Naive thymus-derived CD8-positive, alpha-beta T cell (primary cell): Measurements from ENCODE around the gene MUC2. TPM values are rescaled to one million over a fixed set of nuclear protein-coding genes. Genes with fewer than 3 reads are reported as not detected.
A peak's percentile ranks its signal among the peaks of the same experiment; 100 is the strongest.

ENCODE experiments used
- ATAC-seq, 2 donors: fragments of 150-1000 bp; cut with Tn5 transposase in 1 of 2; sonication (Bioruptor Pico), chemical (Tn5 transposase) in 1 of 2; 1 replicate in 1 of 2; 2 replicates in 1 of 2; pipeline ENCODE4 v1.10.0; 2021; ENCODE audit warnings: mild to moderate bottlenecking in 2 of 2, moderate library complexity in 2 of 2
- POLR2A ChIA-PET: fragments of 350-600 bp; sonication (Branson Sonifier 250); formaldehyde crosslinking; loops from one replicate; lab custom pipeline; 2021; ENCODE audit warnings: antibody characterized with exemption; lab: Charles Lee
- DNase-seq, 10 donors: peaks; one replicate each; pipeline versions ENCODE4 v3.0.0 to v3.0.0-alpha.2; 2020 to 2022
- H3K27ac Mint-ChIP-seq, 10 donors: one replicate each; pipeline ENCODE4 v1.8.0; 2020 to 2022; ENCODE audit warnings: mild to moderate bottlenecking in 10 of 10, mixed read lengths in 10 of 10, moderate library complexity in 4 of 10, inconsistent platforms in 1 of 10
- H3K27me3 Mint-ChIP-seq, 5 donors: one replicate each; pipeline ENCODE4 v1.8.0; 2021 to 2022; ENCODE audit warnings: mixed read lengths in 5 of 5
- H3K36me3 Mint-ChIP-seq, 3 donors: one replicate each; pipeline ENCODE4 v1.8.0; 2020 to 2022; ENCODE audit warnings: mixed read lengths in 3 of 3, mild to moderate bottlenecking in 2 of 3, inconsistent platforms in 1 of 3
- H3K4me1 Mint-ChIP-seq, 4 donors: one replicate each; pipeline ENCODE4 v1.8.0; 2021 to 2022; ENCODE audit warnings: mixed read lengths in 4 of 4
- H3K4me3 Mint-ChIP-seq, 10 donors: one replicate each; pipeline ENCODE4 v1.8.0; 2020 to 2022; ENCODE audit warnings: mild to moderate bottlenecking in 10 of 10, mixed read lengths in 10 of 10, moderate library complexity in 6 of 10, inconsistent platforms in 1 of 10
- H3K9me3 Mint-ChIP-seq, 9 donors: one replicate each; pipeline ENCODE4 v1.8.0; 2020 to 2022; ENCODE audit warnings: mixed read lengths in 9 of 9, mild to moderate bottlenecking in 3 of 9, inconsistent platforms in 1 of 9, moderate library complexity in 1 of 9
- polyA plus RNA-seq, 3 donors: library from polyadenylated mRNA; unstranded; fragments of 300-500 nt; fragmentation: Illumina TruSeq; gene quantifications; one replicate each; pipeline ENCODE4 v1.2.3, GENCODE V29; 2021
- total RNA-seq, 8 experiments: library from RNA in 2 of 8; stranded (reverse) in 2 of 8; gene quantifications; one replicate each; pipeline ENCODE4 v1.2.3 and lab custom pipeline; 2021 to 2026

Gene MUC2
- total and polyA plus RNA-seq, 5 experiments from 2014 or later, result not detected

GRCh38 chr11:1057806-1058205, 16.9 kb upstream of the MUC2 start:
- POLR2A ChIA-PET, result interaction anchor here (0.7 kb wide), 1 partner anchor 201 kb away, joined by 3 read pairs; no protein-coding TSS in a partner anchor
- DNase-seq (no peak), ATAC-seq (no peak)
- Mint-ChIP-seq H3K27me3 (peaks cover 5 to 18% (median 7%) of the 10 kb centered on the region in 5 donors), H3K4me1 (peaks cover 5 to 8% (median 5%) of the 10 kb centered on the region in 4 donors), H3K36me3 (no peaks in the 10 kb centered on the region), H3K4me3 (no peak overlapping the region), H3K9me3 (peaks cover 0 to 9% (median 0%) of the 10 kb centered on the region in 9 donors), H3K27ac (peak overlapping the region in 1 of 10 donors; percentile 52)

GRCh38 chr11:1059759-1060158, 14.9 kb upstream of the MUC2 start:
- H3K4me1 Mint-ChIP-seq, result peaks cover 12 to 19% (median 16%) of the 10 kb centered on the region in 4 donors
- ATAC-seq, result no peak
- H3K27me3 Mint-ChIP-seq, result peaks cover 5 to 24% (median 7%) of the 10 kb centered on the region in 5 donors
- peaks cover 0 to 9% (median 0%) of the 10 kb centered on the region in 9 donors for H3K9me3 Mint-ChIP-seq
- H3K36me3 Mint-ChIP-seq, result no peaks in the 10 kb centered on the region
- no peak overlapping the region for H3K27ac Mint-ChIP-seq
- POLR2A ChIA-PET, result no interaction called here
- no peak overlapping the region for H3K4me3 Mint-ChIP-seq
- DNase-seq, result no peak

- POLR2A ChIA-PET, result no interaction called here
- ATAC-seq (no peak), DNase-seq (peak in 1 of 10 donors; percentile 11)
- peaks cover 5 to 24% (median 7%) of the 10 kb centered on the region in 5 donors for H3K27me3 Mint-ChIP-seq
- H3K4me3 Mint-ChIP-seq, result no peak overlapping the region
- H3K27ac Mint-ChIP-seq, result peak overlapping the region in 1 of 10 donors; percentile 40
- peaks cover 12 to 19% (median 16%) of the 10 kb centered on the region in 4 donors for H3K4me1 Mint-ChIP-seq
- H3K36me3 Mint-ChIP-seq, result no peaks in the 10 kb centered on the region
- peaks cover 0 to 9% (median 0%) of the 10 kb centered on the region in 9 donors for H3K9me3 Mint-ChIP-seq
Observed at GRCh38 chr11:1060410-1060809, 14.3 kb upstream of the MUC2 start.

GRCh38 chr11:1060852-1061616, 13.6 kb upstream of the MUC2 start:
- Mint-ChIP-seq H3K36me3 (no peaks in the 10 kb centered on the region), H3K9me3 (peaks cover 0 to 11% (median 0%) of the 10 kb centered on the region in 9 donors), H3K4me3 (no peak overlapping the region), H3K4me1 (peaks cover 12 to 19% (median 16%) of the 10 kb centered on the region in 4 donors), H3K27me3 (peaks cover 6 to 28% (median 11%) of the 10 kb centered on the region in 5 donors), H3K27ac (peak overlapping the region in 1 of 10 donors; percentile 40)
- no peak for DNase-seq
- POLR2A ChIA-PET, result no interaction called here
- ATAC-seq, result no peak

- DNase-seq (peak in 1 of 10 donors; percentile 7), ATAC-seq (no peak)
- Mint-ChIP-seq H3K9me3 (peaks cover 0 to 11% (median 0%) of the 10 kb centered on the region in 9 donors), H3K36me3 (no peaks in the 10 kb centered on the region), H3K4me3 (peak overlapping the region in 1 of 10 donors; percentile 12), H3K4me1 (peaks cover 12 to 19% (median 16%) of the 10 kb centered on the region in 4 donors), H3K27me3 (peaks cover 4 to 28% (median 11%) of the 10 kb centered on the region in 5 donors), H3K27ac (peak overlapping the region in 1 of 10 donors; percentile 9)
- POLR2A ChIA-PET, result no interaction called here
Observed at GRCh38 chr11:1062075-1062820, 12.4 kb upstream of the MUC2 start.

GRCh38 chr11:1064167-1064566, 10.5 kb upstream of the MUC2 start:
- Mint-ChIP-seq H3K27ac (no peak overlapping the region), H3K36me3 (no peaks in the 10 kb centered on the region), H3K4me3 (no peak overlapping the region), H3K27me3 (peaks cover 3 to 27% (median 11%) of the 10 kb centered on the region in 5 donors), H3K9me3 (peaks cover 0 to 11% (median 0%) of the 10 kb centered on the region in 9 donors), H3K4me1 (peaks cover 12 to 19% (median 16%) of the 10 kb centered on the region in 4 donors)
- DNase-seq (no peak), ATAC-seq (no peak)
- POLR2A ChIA-PET, result no interaction called here

GRCh38 chr11:1067812-1068496, 6.7 kb upstream of the MUC2 start:
- H3K36me3 Mint-ChIP-seq, result no peaks in the 10 kb centered on the region
- H3K4me1 Mint-ChIP-seq, result peaks cover 5 to 13% (median 8%) of the 10 kb centered on the region in 4 donors
- DNase-seq (no peak), ATAC-seq (no peak)
- no peak overlapping the region for H3K27ac Mint-ChIP-seq
- POLR2A ChIA-PET, result no interaction called here
- H3K27me3 Mint-ChIP-seq, result peaks cover 2 to 32% (median 15%) of the 10 kb centered on the region in 5 donors
- no peak overlapping the region for H3K4me3 Mint-ChIP-seq
- peaks cover 0 to 4% (median 0%) of the 10 kb centered on the region in 9 donors for H3K9me3 Mint-ChIP-seq

- no peak for ATAC-seq
- Mint-ChIP-seq H3K27me3 (peaks cover 2 to 32% (median 15%) of the 10 kb centered on the region in 5 donors), H3K4me1 (no peaks in the 10 kb centered on the region), H3K4me3 (no peak overlapping the region), H3K36me3 (no peaks in the 10 kb centered on the region), H3K27ac (peak overlapping the region in 2 of 10 donors; percentile 1 to 68), H3K9me3 (peaks cover 0 to 4% (median 0%) of the 10 kb centered on the region in 9 donors)
- POLR2A ChIA-PET, result interaction anchor here (0.6 kb wide), 1 partner anchor 213 kb away, joined by 5 read pairs; no protein-coding TSS in a partner anchor
- DNase-seq, result no peak
Observed at GRCh38 chr11:1069740-1070139, 4.9 kb upstream of the MUC2 start.

GRCh38 chr11:1070594-1071462, 3.8 kb upstream of the MUC2 start:
- Mint-ChIP-seq H3K9me3 (no peaks in the 10 kb centered on the region), H3K36me3 (no peaks in the 10 kb centered on the region), H3K4me1 (no peaks in the 10 kb centered on the region), H3K27ac (no peak overlapping the region), H3K27me3 (peaks cover 0 to 32% (median 15%) of the 10 kb centered on the region in 5 donors), H3K4me3 (no peak overlapping the region)
- POLR2A ChIA-PET, result no interaction called here
- DNase-seq, result peak in 2 of 10 donors; percentile 14 to 38
- ATAC-seq, result no peak

- POLR2A ChIA-PET, result no interaction called here
- ATAC-seq (no peak), DNase-seq (peak in 2 of 10 donors; percentile 10 to 41)
- Mint-ChIP-seq H3K9me3 (no peaks in the 10 kb centered on the region), H3K4me1 (no peaks in the 10 kb centered on the region), H3K27ac (no peak overlapping the region), H3K27me3 (peaks cover 0 to 27% (median 14%) of the 10 kb centered on the region in 5 donors), H3K4me3 (no peak overlapping the region), H3K36me3 (no peaks in the 10 kb centered on the region)
Observed at GRCh38 chr11:1071571-1072115, 3.0 kb upstream of the MUC2 start.

GRCh38 chr11:1072116-1072820, 2.4 kb upstream of the MUC2 start:
- H3K36me3 Mint-ChIP-seq, result no peaks in the 10 kb centered on the region
- POLR2A ChIA-PET, result no interaction called here
- H3K4me1 Mint-ChIP-seq, result no peaks in the 10 kb centered on the region
- no peak for ATAC-seq
- no peak overlapping the region for H3K4me3 Mint-ChIP-seq
- H3K9me3 Mint-ChIP-seq, result no peaks in the 10 kb centered on the region
- peak in 2 of 10 donors; percentile 10 to 48 for DNase-seq
- peaks cover 0 to 23% (median 14%) of the 10 kb centered on the region in 5 donors for H3K27me3 Mint-ChIP-seq
- no peak overlapping the region for H3K27ac Mint-ChIP-seq
